ENCODE results near the gene NDUFB11. TPM values are rescaled to one million over a fixed set of nuclear protein-coding genes. Genes with fewer than 3 reads are reported as not detected.
A peak's percentile ranks its signal among the peaks of the same experiment; 100 is the strongest.

Gene NDUFB11
- total and polyA plus RNA-seq, 9 of the 15 experiments (the other 6 are each of a cell fraction or from before 2014, with no cell fraction given) = 20.9 to 269 (median 86.8) TPM

DNA sequence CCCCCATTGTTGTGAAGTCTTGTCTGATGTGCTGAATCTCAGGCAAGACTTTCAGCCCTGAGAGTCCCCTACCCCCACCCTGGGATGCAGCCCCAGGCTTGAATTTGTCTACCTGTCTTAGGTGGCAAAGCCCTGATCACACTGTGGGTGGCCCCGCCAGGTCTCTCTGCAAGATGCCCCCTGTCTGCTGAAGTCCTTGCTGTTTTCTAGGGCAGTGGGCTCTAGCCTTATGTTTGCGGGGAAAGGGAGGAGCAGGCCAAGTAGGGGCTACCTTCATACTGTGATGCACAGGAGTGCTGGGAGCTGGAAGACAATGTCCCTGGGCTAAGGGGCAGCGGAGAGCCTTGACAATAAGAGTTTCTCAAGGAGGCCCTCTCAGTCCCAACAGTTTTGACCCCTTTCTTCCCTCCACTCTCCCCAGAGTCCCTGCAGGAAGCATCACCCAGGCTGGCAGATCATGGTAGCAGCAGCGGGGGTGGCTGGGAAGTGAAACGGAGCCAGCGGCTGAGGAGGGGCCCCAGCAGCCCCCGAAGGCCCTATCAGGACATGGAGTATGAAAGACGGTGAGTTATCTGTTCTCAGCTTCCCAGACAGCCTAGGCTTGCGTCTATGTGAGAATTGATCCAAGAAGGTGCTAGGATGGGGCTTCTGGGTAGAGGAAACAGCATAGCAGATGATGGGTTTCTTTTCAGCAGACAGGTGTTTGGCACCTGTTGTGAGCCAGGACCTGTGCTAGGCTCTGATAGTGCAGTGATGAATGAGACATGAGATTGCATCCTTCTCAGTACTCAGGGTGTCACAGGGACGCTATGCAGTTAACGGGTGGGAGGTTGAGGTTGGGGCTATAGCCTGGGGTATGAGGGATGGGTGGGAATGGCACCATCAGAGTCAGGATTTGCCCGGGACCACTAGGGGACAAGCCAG, 2.7 kb upstream of the NDUFB11 start:
- Histone ChIP-seq H3K4me2 (ENCODE audit: insufficient read depth, low read length) (peak overlapping the region; percentile 96; the same call in 1 of the 2 replicates), H3K79me2 (ENCODE audit: control insufficient read depth, insufficient read depth, low read length) (peaks cover 90% of the 10 kb centered on the region), H3K36me3 (ENCODE audit: control insufficient read depth, insufficient read depth, low read length) (peaks cover 57% of the 10 kb centered on the region), H3K4me3 (peak overlapping the region; percentile 91; the same call in 1 of the 2 replicates), H3K9me3 (replicated peaks; ENCODE audit: control insufficient read depth, insufficient read depth, low read depth, low read length) (no peaks in the 10 kb centered on the region), H3K27me3 (ENCODE audit: control insufficient read depth in 2 of 2, insufficient read depth in 2 of 2, low read length in 2 of 2) (no peaks in the 10 kb centered on the region), H2AFZ (ENCODE audit: low read depth, low read length) (no peak overlapping the region), H4K20me1 (replicated peaks; ENCODE audit: control insufficient read depth, insufficient read depth, low read length) (peaks cover 9% of the 10 kb centered on the region), H3K9me1 (ENCODE audit: control insufficient read depth, insufficient read depth, low read length) (peaks cover 5% of the 10 kb centered on the region), H3K4me1 (replicated peaks in 1 of 2; ENCODE audit: control insufficient read depth in 2 of 2, insufficient read depth in 2 of 2, low read length in 2 of 2) (peaks cover 8 to 16% of the 10 kb centered on the region in 2 experiments; a peak in 3 of 5 replicates), H3K27ac (ENCODE audit: extremely low read depth, low read depth, low read length) (no peak overlapping the region), H3K9ac (ENCODE audit: insufficient read depth in 1 of 2, low read depth in 2 of 2, low read length in 2 of 2) (peak overlapping the region in 1 of 2 experiments; percentile 99; a peak in 2 of 4 replicates)
- intact Hi-C loops (cut with micrococcal nuclease) (no loop called here), in situ Hi-C loops (cut with MboI) (no loop called here)
- FAIRE-seq (no peak), DNase-seq (ENCODE audit: extremely low read depth in 1 of 4, low spot score in 3 of 4) (no peak), ATAC-seq (no peak)
- 87% methylated on average over 8 of the region's 12 CpGs for WGBS (ENCODE audit: insufficient coverage, low coverage, missing lambda C conversion rate)
- CTCF ChIA-PET (ENCODE audit: low intra/inter-chr PET ratio) = no interaction called here
- POLR2A ChIA-PET = interaction anchor here (0.7 to 1.3 kb wide), 2 partner anchors 18 to 25 kb away, joined by 3 read pairs; no protein-coding TSS in a partner anchor
- TF ChIP-seq, protein P1, sequence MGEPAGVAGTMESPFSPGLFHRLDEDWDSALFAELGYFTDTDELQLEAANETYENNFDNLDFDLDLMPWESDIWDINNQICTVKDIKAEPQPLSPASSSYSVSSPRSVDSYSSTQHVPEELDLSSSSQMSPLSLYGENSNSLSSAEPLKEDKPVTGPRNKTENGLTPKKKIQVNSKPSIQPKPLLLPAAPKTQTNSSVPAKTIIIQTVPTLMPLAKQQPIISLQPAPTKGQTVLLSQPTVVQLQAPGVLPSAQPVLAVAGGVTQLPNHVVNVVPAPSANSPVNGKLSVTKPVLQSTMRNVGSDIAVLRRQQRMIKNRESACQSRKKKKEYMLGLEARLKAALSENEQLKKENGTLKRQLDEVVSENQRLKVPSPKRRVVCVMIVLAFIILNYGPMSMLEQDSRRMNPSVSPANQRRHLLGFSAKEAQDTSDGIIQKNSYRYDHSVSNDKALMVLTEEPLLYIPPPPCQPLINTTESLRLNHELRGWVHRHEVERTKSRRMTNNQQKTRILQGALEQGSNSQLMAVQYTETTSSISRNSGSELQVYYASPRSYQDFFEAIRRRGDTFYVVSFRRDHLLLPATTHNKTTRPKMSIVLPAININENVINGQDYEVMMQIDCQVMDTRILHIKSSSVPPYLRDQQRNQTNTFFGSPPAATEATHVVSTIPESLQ (CRISPR knock-in tag; IDR thresholded peaks at IDR 0.05) = no peak
- no peak for TF ChIP-seq SREBF2 (CRISPR knock-in tag; IDR thresholded peaks at IDR 0.05)
- 0 out of 2 replicates have a peak, but pooled peaks have one; percentile 3 for TF ChIP-seq POLR2G (IDR thresholded peaks at IDR 0.05; ENCODE audit: low read depth, low read length)
- TF ChIP-seq RBFOX2 (IDR thresholded peaks at IDR 0.05; ENCODE audit: low read depth, low read length) = peak; percentile 37
- TF ChIP-seq RNF2 (IDR thresholded peaks at IDR 0.05) = no peak
- BruUV-seq (replicated peaks) = no TSS peak
